ENCODE measurements around the gene CCDC71.
A peak's percentile ranks its signal among the peaks of the same experiment; 100 is the strongest.

Gene CCDC71

GRCh38 chr3:49122451-49122850, 43.7 kb downstream of the CCDC71 start:
- no peak overlapping the region for H3K27ac ChIP-seq (ENCODE audit: low read depth, low read length)
- peaks cover 12 to 27% (median 26%) of the 10 kb centered on the region in 5 donors for H3K4me1 ChIP-seq (ENCODE audit: control insufficient read depth in 5 of 5, insufficient read depth in 5 of 5, low read length in 5 of 5)
- no peak overlapping the region for H3K9ac ChIP-seq (ENCODE audit: low read length in 5 of 5)
- peaks cover 0 to 79% (median 71%) of the 10 kb centered on the region in 5 donors for H3K36me3 ChIP-seq (ENCODE audit: control insufficient read depth in 5 of 5, insufficient read depth in 5 of 5, low read length in 5 of 5)
- H3K27me3 ChIP-seq (ENCODE audit: control insufficient read depth in 5 of 5, insufficient read depth in 4 of 5, low read length in 5 of 5), result no peaks in the 10 kb centered on the region
- no peaks in the 10 kb centered on the region for H3K9me3 ChIP-seq (ENCODE audit: control insufficient read depth in 5 of 5, low read length in 5 of 5)
- H3K4me3 ChIP-seq (ENCODE audit: low read depth in 1 of 5, low read length in 5 of 5), result no peak overlapping the region

GRCh38 chr3:49122022-49122421, 44.1 kb downstream of the CCDC71 start:
- no peak overlapping the region for H3K9ac ChIP-seq (ENCODE audit: low read length in 5 of 5)
- peaks cover 0 to 79% (median 72%) of the 10 kb centered on the region in 5 donors for H3K36me3 ChIP-seq (ENCODE audit: control insufficient read depth in 5 of 5, insufficient read depth in 5 of 5, low read length in 5 of 5)
- peaks cover 12 to 31% (median 26%) of the 10 kb centered on the region in 5 donors for H3K4me1 ChIP-seq (ENCODE audit: control insufficient read depth in 5 of 5, insufficient read depth in 5 of 5, low read length in 5 of 5)
- H3K27me3 ChIP-seq (ENCODE audit: control insufficient read depth in 5 of 5, insufficient read depth in 4 of 5, low read length in 5 of 5), result no peaks in the 10 kb centered on the region
- H3K27ac ChIP-seq (ENCODE audit: low read depth, low read length), result no peak overlapping the region
- H3K9me3 ChIP-seq (ENCODE audit: control insufficient read depth in 5 of 5, low read length in 5 of 5), result no peaks in the 10 kb centered on the region
- H3K4me3 ChIP-seq (ENCODE audit: low read depth in 1 of 5, low read length in 5 of 5), result no peak overlapping the region

DNA sequence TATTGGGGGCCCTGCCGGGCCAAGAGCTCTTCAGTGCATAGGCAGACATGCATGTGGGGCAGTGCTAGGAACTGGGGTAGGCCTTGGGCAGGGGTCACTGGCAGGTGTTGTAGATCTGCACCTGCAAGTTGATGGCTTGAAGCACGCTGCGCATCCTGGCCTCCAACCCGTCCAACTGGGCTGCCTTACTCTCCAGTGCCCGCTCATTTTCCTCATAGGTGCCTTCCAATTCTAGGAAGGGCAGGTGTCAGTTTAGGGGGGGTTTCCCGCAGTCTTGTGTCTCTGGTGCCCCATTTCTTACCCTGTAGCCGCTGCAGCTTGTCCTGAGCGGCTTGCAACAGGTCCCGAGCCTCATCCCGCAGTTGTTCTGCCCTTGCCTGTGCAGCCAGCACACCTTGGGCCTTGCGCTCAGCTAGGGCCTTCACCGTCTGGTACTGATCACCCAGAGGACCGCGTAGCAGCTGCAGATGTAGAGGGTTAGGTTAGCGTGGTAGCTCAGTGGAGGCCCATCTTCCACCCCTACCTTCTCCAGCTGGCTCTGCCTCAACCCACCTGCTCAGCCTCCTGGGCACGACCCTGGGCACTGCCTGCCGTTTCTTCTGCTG, 44.9 kb downstream of the CCDC71 start:
- H3K27ac ChIP-seq (ENCODE audit: low read depth, low read length), result peak overlapping the region; percentile 94
- peaks cover 0 to 81% (median 72%) of the 10 kb centered on the region in 5 donors for H3K36me3 ChIP-seq (ENCODE audit: control insufficient read depth in 5 of 5, insufficient read depth in 5 of 5, low read length in 5 of 5)
- H3K4me1 ChIP-seq (ENCODE audit: control insufficient read depth in 5 of 5, insufficient read depth in 5 of 5, low read length in 5 of 5), result peaks cover 12 to 35% (median 26%) of the 10 kb centered on the region in 5 donors
- H3K9ac ChIP-seq (ENCODE audit: low read length in 5 of 5), result peak overlapping the region in 3 of 5 donors; percentile 23 to 60 (median 43)
- no peaks in the 10 kb centered on the region for H3K9me3 ChIP-seq (ENCODE audit: control insufficient read depth in 5 of 5, low read length in 5 of 5)
- peak overlapping the region; percentile 56 to 95 (median 93) for H3K4me3 ChIP-seq (ENCODE audit: low read depth in 1 of 5, low read length in 5 of 5)
- H3K27me3 ChIP-seq (ENCODE audit: control insufficient read depth in 5 of 5, insufficient read depth in 4 of 5, low read length in 5 of 5), result no peaks in the 10 kb centered on the region

DNA sequence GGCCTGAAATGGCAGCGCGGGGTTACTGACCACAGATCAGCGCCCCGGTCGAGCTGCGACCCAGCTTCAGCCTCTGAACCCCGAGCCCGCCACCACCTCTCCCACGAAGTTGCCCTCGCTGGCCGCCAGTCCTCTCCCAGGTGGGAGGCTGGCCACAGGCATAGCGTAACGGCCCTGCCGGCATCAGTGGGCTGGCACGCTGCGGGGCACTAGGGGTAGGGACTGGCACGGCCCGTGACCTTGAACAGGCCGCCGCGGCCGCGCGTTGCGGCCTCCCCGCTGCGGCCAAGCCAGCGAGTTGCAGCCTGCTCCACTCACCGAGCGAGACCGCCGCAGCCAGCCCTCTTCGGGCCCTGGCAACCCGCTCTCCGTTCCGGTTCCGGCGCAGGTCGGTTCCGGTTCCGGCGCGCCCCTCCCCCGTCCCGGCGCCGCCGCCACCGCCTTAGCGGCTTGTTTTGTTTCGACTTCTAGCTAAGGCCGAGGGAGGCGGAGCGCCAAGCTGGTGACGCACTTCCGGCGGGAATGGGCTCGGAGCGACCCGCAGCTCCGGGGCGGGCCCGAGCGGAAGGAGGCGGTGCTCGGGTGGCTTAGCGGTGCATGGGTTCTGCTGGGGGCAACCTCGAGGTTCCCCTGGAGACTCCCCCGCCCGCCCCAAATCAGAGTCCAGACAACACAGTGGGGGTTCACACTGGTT, 45.5 kb downstream of the CCDC71 start, which contains the start of gene USP19:
Gene USP19, minus strand, starts transcription at position 386 of the 694 bp plus-strand sequence. CDS start 1,678 bp downstream, outside the sequence.
- peak within 1 kb of the TSS; percentile 96 to 100 (median 98) for H3K9ac ChIP-seq (ENCODE audit: low read length in 5 of 5)
- H3K27ac ChIP-seq (ENCODE audit: low read depth, low read length), result peak within 1 kb of the TSS; percentile 94
- no peaks in the 10 kb centered on the region for H3K9me3 ChIP-seq (ENCODE audit: control insufficient read depth in 5 of 5, low read length in 5 of 5)
- peaks cover 12 to 35% (median 26%) of the 10 kb centered on the region in 5 donors for H3K4me1 ChIP-seq (ENCODE audit: control insufficient read depth in 5 of 5, insufficient read depth in 5 of 5, low read length in 5 of 5)
- H3K4me3 ChIP-seq (ENCODE audit: low read depth in 1 of 5, low read length in 5 of 5), result peak within 1 kb of the TSS; percentile 80 to 95 (median 93)
- H3K27me3 ChIP-seq (ENCODE audit: control insufficient read depth in 5 of 5, insufficient read depth in 4 of 5, low read length in 5 of 5), result no peaks in the 10 kb centered on the region
- H3K36me3 ChIP-seq (ENCODE audit: control insufficient read depth in 5 of 5, insufficient read depth in 5 of 5, low read length in 5 of 5), result peaks cover 0 to 81% (median 72%) of the 10 kb centered on the region in 5 donors

DNA sequence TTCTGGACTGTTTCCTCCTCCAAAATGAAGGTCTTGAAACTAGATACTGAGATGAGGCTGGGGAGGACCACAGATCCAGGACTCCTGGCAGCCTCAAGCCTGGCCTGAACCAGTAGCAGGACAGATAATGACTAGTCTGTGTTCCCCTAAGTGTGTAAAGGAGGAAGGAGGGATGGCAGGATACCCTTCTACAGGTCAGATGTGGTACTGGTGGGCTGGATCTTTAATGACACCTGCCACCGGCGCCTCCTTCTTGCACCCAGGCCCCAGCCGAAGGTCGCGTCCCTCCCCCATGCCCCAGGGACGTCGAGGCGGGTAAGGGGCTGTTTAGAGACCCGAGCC, 46.1 kb downstream of the CCDC71 start:
- H3K9ac ChIP-seq (ENCODE audit: low read length in 5 of 5), result peak overlapping the region; percentile 96 to 100 (median 98)
- peaks cover 12 to 35% (median 26%) of the 10 kb centered on the region in 5 donors for H3K4me1 ChIP-seq (ENCODE audit: control insufficient read depth in 5 of 5, insufficient read depth in 5 of 5, low read length in 5 of 5)
- no peaks in the 10 kb centered on the region for H3K9me3 ChIP-seq (ENCODE audit: control insufficient read depth in 5 of 5, low read length in 5 of 5)
- H3K36me3 ChIP-seq (ENCODE audit: control insufficient read depth in 5 of 5, insufficient read depth in 5 of 5, low read length in 5 of 5), result peaks cover 0 to 81% (median 73%) of the 10 kb centered on the region in 5 donors
- peak overlapping the region; percentile 94 for H3K27ac ChIP-seq (ENCODE audit: low read depth, low read length)
- H3K27me3 ChIP-seq (ENCODE audit: control insufficient read depth in 5 of 5, insufficient read depth in 4 of 5, low read length in 5 of 5), result no peaks in the 10 kb centered on the region
- H3K4me3 ChIP-seq (ENCODE audit: low read depth in 1 of 5, low read length in 5 of 5), result peak overlapping the region; percentile 80 to 95 (median 93)

DNA sequence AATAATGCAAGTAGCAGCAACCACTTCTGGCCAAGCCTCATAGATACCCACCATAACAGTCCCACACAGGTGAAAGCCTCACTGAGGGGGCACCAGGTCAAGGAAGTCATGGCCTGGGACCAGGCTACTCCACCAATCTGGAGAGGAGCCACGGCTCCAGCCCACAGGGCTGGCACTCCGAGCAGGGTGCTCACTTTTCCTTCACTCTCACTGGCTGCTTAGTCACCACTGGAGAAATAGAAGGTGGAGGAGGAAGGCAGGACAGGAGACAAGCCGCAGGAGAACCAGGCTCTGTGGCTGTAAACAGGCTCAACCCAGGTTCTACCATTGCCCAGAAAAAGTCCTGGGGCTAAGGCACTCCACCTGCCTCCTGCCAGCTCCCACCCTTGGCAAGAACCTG, 46.7 kb downstream of the CCDC71 start:
- peak overlapping the region; percentile 96 to 100 (median 98) for H3K9ac ChIP-seq (ENCODE audit: low read length in 5 of 5)
- peak overlapping the region; percentile 80 to 95 (median 93) for H3K4me3 ChIP-seq (ENCODE audit: low read depth in 1 of 5, low read length in 5 of 5)
- peaks cover 12 to 35% (median 26%) of the 10 kb centered on the region in 5 donors for H3K4me1 ChIP-seq (ENCODE audit: control insufficient read depth in 5 of 5, insufficient read depth in 5 of 5, low read length in 5 of 5)
- H3K36me3 ChIP-seq (ENCODE audit: control insufficient read depth in 5 of 5, insufficient read depth in 5 of 5, low read length in 5 of 5), result peaks cover 0 to 81% (median 73%) of the 10 kb centered on the region in 5 donors
- no peaks in the 10 kb centered on the region for H3K9me3 ChIP-seq (ENCODE audit: control insufficient read depth in 5 of 5, low read length in 5 of 5)
- peak overlapping the region; percentile 94 for H3K27ac ChIP-seq (ENCODE audit: low read depth, low read length)
- H3K27me3 ChIP-seq (ENCODE audit: control insufficient read depth in 5 of 5, insufficient read depth in 4 of 5, low read length in 5 of 5), result no peaks in the 10 kb centered on the region

DNA sequence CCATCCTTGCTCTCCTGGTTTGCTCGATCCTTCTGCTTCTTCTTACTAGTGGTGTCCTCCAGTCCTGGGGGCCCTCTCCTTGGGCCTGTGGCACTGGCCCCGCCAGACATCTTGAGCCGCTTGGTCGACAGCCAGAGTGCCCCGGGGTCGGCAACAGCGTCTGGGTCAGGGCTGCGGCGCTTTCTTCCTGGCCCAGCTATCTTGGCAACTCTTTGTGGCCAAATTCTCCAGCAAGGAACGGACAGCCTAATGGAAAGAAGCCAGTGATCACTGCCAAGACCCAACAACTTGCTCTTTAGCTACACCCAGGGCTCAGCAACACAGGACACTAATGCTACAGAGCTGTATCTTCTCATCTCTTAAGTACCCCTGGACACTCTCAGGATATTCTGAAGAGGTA, 47.1 kb downstream of the CCDC71 start:
- Histone ChIP-seq H3K4me3 (ENCODE audit: low read depth in 1 of 5, low read length in 5 of 5) (peak overlapping the region in 3 of 5 donors; percentile 2 to 93 (median 80)), H3K27ac (ENCODE audit: low read depth, low read length) (peak overlapping the region; percentile 94), H3K27me3 (ENCODE audit: control insufficient read depth in 5 of 5, insufficient read depth in 4 of 5, low read length in 5 of 5) (no peaks in the 10 kb centered on the region), H3K9ac (ENCODE audit: low read length in 5 of 5) (peak overlapping the region; percentile 96 to 100 (median 98)), H3K36me3 (ENCODE audit: control insufficient read depth in 5 of 5, insufficient read depth in 5 of 5, low read length in 5 of 5) (peaks cover 0 to 81% (median 73%) of the 10 kb centered on the region in 5 donors), H3K4me1 (ENCODE audit: control insufficient read depth in 5 of 5, insufficient read depth in 5 of 5, low read length in 5 of 5) (peaks cover 12 to 35% (median 26%) of the 10 kb centered on the region in 5 donors), H3K9me3 (ENCODE audit: control insufficient read depth in 5 of 5, low read length in 5 of 5) (no peaks in the 10 kb centered on the region)

Data from subcutaneous abdominal adipose tissue (tissue), 5 donors.